SK-N-SH (cell line): ENCODE data around the gene ZNF705A. TPM values are rescaled to one million over a fixed set of nuclear protein-coding genes. Genes with fewer than 3 reads are reported as not detected.
"Not testable (repeated sequence)": the region's sequence is repeated elsewhere in the genome, so short reads cannot be mapped to it uniquely, and the experiment has no call there.

ENCODE experiments used
- CTCF ChIA-PET: fragments of 300-600, 350-600 bp; formaldehyde crosslinking; extraction: SDS; loops from one replicate; lab custom pipeline; 2021; lab: Yijun Ruan, JAX
- POLR2A ChIA-PET: fragments of 350-600 bp; sonication (Branson Sonifier 250); formaldehyde crosslinking; extraction: SDS; loops from one replicate; lab custom pipeline; 2020; ENCODE audit warnings: antibody characterized with exemption, inconsistent platforms; lab: Yijun Ruan, JAX
- DNase-seq: peaks from one replicate; pipeline ENCODE4 v3.0.0; 2012
- H2AFZ ChIP-seq: fragments of 200-600 bp; sonication (generic); 2 replicates; pipeline ENCODE4 v1.8.1; 2016; ENCODE audit warnings: antibody characterized with exemption, mild to moderate bottlenecking, low read depth
- H3F3A ChIP-seq: fragments of 200-600 bp; sonication (generic); replicated peaks from 2 replicates; pipeline ENCODE3; 2016; ENCODE audit warnings: antibody characterized with exemption, mild to moderate bottlenecking; ENCODE audit not compliant: insufficient read depth
- H3K27ac ChIP-seq, 2 experiments: fragments of 200-500 bp in 1 of 2; fragments of 200-600 bp in 1 of 2; sonication (Bioruptor generic) in 1 of 2; sonication (generic), shearing (Covaris generic) in 1 of 2; 2 replicates each; pipeline versions ENCODE4 v1.5.1 to v1.6.1; 2014 to 2016; ENCODE audit warnings: low read depth in 2 of 2, inconsistent platforms in 1 of 2, low read length in 1 of 2, mild to moderate bottlenecking in 1 of 2, mixed read lengths in 1 of 2
- H3K27me3 ChIP-seq: fragments of 200-600 bp; sonication (generic), shearing (Covaris generic); 2 replicates; pipeline ENCODE4 v1.6.1; 2016; ENCODE audit warnings: mixed run types; ENCODE audit not compliant: insufficient read depth
- H3K36me3 ChIP-seq, 2 experiments: fragments of 200-500 bp in 1 of 2; fragments of 200-600 bp in 1 of 2; sonication (Bioruptor generic) in 1 of 2; sonication (generic) in 1 of 2; replicated peaks in 1 of 2; 2 replicates each; pipeline versions ENCODE3 to v1.5.1; 2014 to 2016; ENCODE audit warnings: low read length in 1 of 2, mild to moderate bottlenecking in 1 of 2; ENCODE audit not compliant: insufficient read depth in 2 of 2, control insufficient read depth in 1 of 2
- H3K4me1 ChIP-seq, 2 experiments: fragments of 200-500 bp in 1 of 2; fragments of 200-600 bp in 1 of 2; sonication (Bioruptor generic) in 1 of 2; sonication (generic), shearing (Covaris generic) in 1 of 2; 2 replicates each; pipeline versions ENCODE4 v1.5.1 to v1.6.1; 2014 to 2016; ENCODE audit warnings: low read depth in 1 of 2, low read length in 1 of 2, mixed run types in 1 of 2; ENCODE audit not compliant: insufficient read depth in 2 of 2, control insufficient read depth in 1 of 2
- H3K4me2 ChIP-seq: fragments of 200-600 bp; sonication (generic), shearing (Covaris generic); 2 replicates; pipeline ENCODE4 v1.6.1; 2017; ENCODE audit warnings: mixed run types
- H3K4me3 ChIP-seq, 2 experiments: fragments of 200-500 bp in 1 of 2; fragments of 200-600 bp in 1 of 2; sonication (Bioruptor generic) in 1 of 2; sonication (generic), shearing (Covaris generic) in 1 of 2; 2 replicates each; pipeline versions ENCODE4 v1.5.1 to v1.8.1; 2014 to 2016; ENCODE audit warnings: low read depth in 2 of 2, inconsistent platforms in 1 of 2, low read length in 1 of 2, mild to moderate bottlenecking in 1 of 2, mixed read lengths in 1 of 2, moderate library complexity in 1 of 2
- H3K79me2 ChIP-seq: fragments of 200-600 bp; sonication (generic); 2 replicates; pipeline ENCODE4 v1.8.1; 2017; ENCODE audit warnings: mild to moderate bottlenecking; ENCODE audit not compliant: insufficient read depth
- H3K9ac ChIP-seq: fragments of 200-600 bp; sonication (generic); 2 replicates; pipeline ENCODE4 v1.6.1; 2017; ENCODE audit warnings: mixed run types
- H3K9me2 ChIP-seq: fragments of 200-600 bp; sonication (generic); 2 replicates; pipeline ENCODE4 v1.6.1; 2017; ENCODE audit warnings: mixed run types
- H3K9me3 ChIP-seq: fragments of 200-600 bp; sonication (generic); 2 replicates; pipeline ENCODE4 v1.6.1; 2017; ENCODE audit warnings: mixed run types, mild to moderate bottlenecking, moderate library complexity
- H4K20me1 ChIP-seq: fragments of 200-600 bp; sonication (generic); 2 replicates; pipeline ENCODE4 v1.6.1; 2017; ENCODE audit warnings: mild to moderate bottlenecking, mixed run types; ENCODE audit not compliant: insufficient read depth
- ELF1 ChIP-seq: IDR thresholded peaks from 2 replicates; pipeline ENCODE4 v1.4.0; 2012
- EZH2phosphoT487 ChIP-seq: fragments of 200-600 bp; sonication (generic); IDR thresholded peaks from 2 replicates; pipeline ENCODE4 v1.6.1; 2017; ENCODE audit warnings: low read depth, mixed run types, mild to moderate bottlenecking, antibody characterized with exemption, moderate library complexity, borderline replicate concordance
- FOSL2 ChIP-seq: IDR thresholded peaks from 2 replicates; pipeline ENCODE4 v1.4.0; 2012; ENCODE audit warnings: low read depth, mild to moderate bottlenecking, moderate library complexity, borderline replicate concordance
- GABPA ChIP-seq: IDR thresholded peaks from 2 replicates; pipeline ENCODE4 v1.4.0; 2012; ENCODE audit warnings: low read depth, mild to moderate bottlenecking
- JUND ChIP-seq: IDR thresholded peaks from 2 replicates; pipeline ENCODE4 v1.4.0; 2012
- MEF2A ChIP-seq: IDR thresholded peaks from 2 replicates; pipeline ENCODE4 v1.4.0; 2012; ENCODE audit warnings: low read depth, borderline replicate concordance
- MXI1 ChIP-seq: IDR thresholded peaks from 2 replicates; pipeline ENCODE4 v1.6.1; 2012; ENCODE audit warnings: mild to moderate bottlenecking, low read depth, low read length, improper control_type of control experiment
- NRF1 ChIP-seq: IDR thresholded peaks from 2 replicates; pipeline ENCODE4 v1.6.1; 2012; ENCODE audit warnings: low read depth, mild to moderate bottlenecking, low read length
- PBX3 ChIP-seq: IDR thresholded peaks from 2 replicates; pipeline ENCODE4; 2012
- RAD21 ChIP-seq: IDR thresholded peaks from 2 replicates; pipeline ENCODE4 v1.6.1; 2012; ENCODE audit warnings: mild to moderate bottlenecking, low read length
- REST ChIP-seq: IDR thresholded peaks from 2 replicates; pipeline ENCODE4 v1.6.1; 2012; ENCODE audit warnings: mild to moderate bottlenecking, low read depth, low read length, moderate library complexity
- RXRA ChIP-seq: IDR thresholded peaks from 2 replicates; pipeline ENCODE4 v1.4.0; 2012; ENCODE audit warnings: low read depth, mild to moderate bottlenecking, borderline replicate concordance
- SIN3A ChIP-seq: IDR thresholded peaks from 2 replicates; pipeline ENCODE4 v1.6.1; 2012; ENCODE audit warnings: low read depth, mild to moderate bottlenecking, low read length, moderate library complexity, borderline replicate concordance
- TEAD4 ChIP-seq: IDR thresholded peaks from 2 replicates; pipeline ENCODE4 v1.4.0; 2012; ENCODE audit warnings: mild to moderate bottlenecking, borderline replicate concordance; ENCODE audit not compliant: insufficient read depth
- USF2 ChIP-seq: fragments of 150-350 bp; IDR thresholded peaks from 2 replicates; pipeline ENCODE4 v1.6.1; 2017; ENCODE audit warnings: antibody characterized with exemption, low read length, low read depth, borderline replicate concordance
- WGBS: methylation state at CpG from one replicate; pipeline ENCODE4 v1.1.6; 2017; ENCODE audit warnings: low lambda C conversion rate; 5-methylcytosine and 5-hydroxymethylcytosine counted together
- polyA plus RNA-seq, 3 experiments: library from polyadenylated mRNA; depleted of rRNA; stranded (reverse); fragments of >200 nt; gene quantifications; 2 replicates each; pipeline ENCODE4 v1.2.3, GENCODE V29; 2012

Gene ZNF705A
- polyA plus RNA-seq, 1 of the 3 experiments (the other 2 are of a cell fraction), result not detected

GRCh38 chr12:8127138-8127537 lies 29.7 kb upstream of the ZNF705A start:
- ChIA-PET POLR2A (no interaction called here), CTCF (interaction anchor here (1.0 to 1.3 kb wide), 3 partner anchors 18 to 110 kb away, joined by 3 to 5 read pairs (median 4); no protein-coding TSS in a partner anchor)
- Histone ChIP-seq H3K36me3 (no peaks in the 10 kb centered on the region), H3K9ac (no peak overlapping the region), H3K27ac (no peak overlapping the region), H3F3A (no peaks in the 10 kb centered on the region), H3K79me2 (no peaks in the 10 kb centered on the region), H4K20me1 (no peaks in the 10 kb centered on the region), H3K9me3 (no peaks in the 10 kb centered on the region), H3K27me3 (no peaks in the 10 kb centered on the region), H3K9me2 (no peaks in the 10 kb centered on the region), H3K4me3 (no peak overlapping the region), H2AFZ (no peak overlapping the region), H3K4me1 (no peaks in the 10 kb centered on the region), H3K4me2 (no peak overlapping the region)
- TF ChIP-seq RAD21 (no peak), EZH2phosphoT487 (no peak), ELF1 (no peak), SIN3A (no peak), TEAD4 (no peak), RXRA (no peak), REST (no peak), MXI1 (no peak), USF2 (no peak), GABPA (no peak), PBX3 (no peak), FOSL2 (no peak), MEF2A (no peak), JUND (no peak), NRF1 (no peak)
- WGBS, result 77% methylated on average over 4 of the region's 4 CpGs
- no peak for DNase-seq

- H4K20me1 ChIP-seq, H3K4me3 ChIP-seq, H3K9me2 ChIP-seq, H3K9ac ChIP-seq, H3K79me2 ChIP-seq, H3K4me2 ChIP-seq, H3K36me3 ChIP-seq, H3K27ac ChIP-seq, H3F3A ChIP-seq, H3K27me3 ChIP-seq, POLR2A ChIA-PET, H2AFZ ChIP-seq, H3K4me1 ChIP-seq, H3K9me3 ChIP-seq, DNase-seq: not testable (repeated sequence)
- 92% methylated on average over 11 of the region's 18 CpGs for WGBS
- CTCF ChIA-PET, result interaction anchor here (1.6 kb wide), 1 partner anchor 105 kb away, joined by 3 read pairs; no protein-coding TSS in a partner anchor
Measured at GRCh38 chr12:8133636-8134397, 23.0 kb upstream of the ZNF705A start.

GRCh38 chr12:8134398-8134930 lies 22.4 kb upstream of the ZNF705A start:
- H3K27ac ChIP-seq, H3K79me2 ChIP-seq, CTCF ChIA-PET, H3K9ac ChIP-seq, H3K4me3 ChIP-seq, H4K20me1 ChIP-seq, H3K4me1 ChIP-seq, H3F3A ChIP-seq, H3K27me3 ChIP-seq, DNase-seq, H2AFZ ChIP-seq, H3K9me2 ChIP-seq, H3K9me3 ChIP-seq, H3K4me2 ChIP-seq, H3K36me3 ChIP-seq, POLR2A ChIA-PET: not testable (repeated sequence)
- WGBS, result 81% methylated on average over 16 of the region's 23 CpGs
